HG02798 (cell line): ENCODE measurements around the gene MBNL1.

Source experiments
- ATAC-seq: cut with Tn5 transposase; IDR thresholded peaks from one replicate; pipeline ENCODE4 v1.9.1; 2021; ENCODE audit warnings: mild to moderate bottlenecking; ENCODE audit not compliant: unreplicated experiment, poor library complexity

The MBNL1 gene

DNA sequence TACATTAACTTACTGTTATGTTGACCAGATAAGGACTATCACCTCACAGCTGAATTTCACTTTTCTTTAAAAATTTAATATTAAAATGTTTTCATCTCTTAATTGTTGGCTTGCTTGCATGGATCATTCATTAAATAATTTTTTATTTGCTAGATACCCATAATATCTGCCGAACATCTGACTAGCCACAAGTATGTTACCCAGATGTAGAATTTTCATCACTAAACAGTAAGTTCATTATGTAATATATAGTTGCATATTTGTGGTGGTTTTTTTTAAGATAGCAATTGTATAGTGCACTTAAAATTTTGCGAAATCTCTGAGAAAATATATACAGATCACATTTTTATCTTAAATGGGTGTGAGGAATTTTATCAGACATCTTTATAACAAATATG is 190.4 kb downstream of the MBNL1 start:
- ATAC-seq: no peak

GRCh38 chr3:152459572-152459971 is 190.8 kb downstream of the MBNL1 start:
- no peak for ATAC-seq

- ATAC-seq: no peak
These were observed 192.2 kb downstream of the MBNL1 start for GRCh38 chr3:152460936-152461335.

GRCh38 chr3:152461460-152461859 is 192.7 kb downstream of the MBNL1 start:
- ATAC-seq: no peak

DNA sequence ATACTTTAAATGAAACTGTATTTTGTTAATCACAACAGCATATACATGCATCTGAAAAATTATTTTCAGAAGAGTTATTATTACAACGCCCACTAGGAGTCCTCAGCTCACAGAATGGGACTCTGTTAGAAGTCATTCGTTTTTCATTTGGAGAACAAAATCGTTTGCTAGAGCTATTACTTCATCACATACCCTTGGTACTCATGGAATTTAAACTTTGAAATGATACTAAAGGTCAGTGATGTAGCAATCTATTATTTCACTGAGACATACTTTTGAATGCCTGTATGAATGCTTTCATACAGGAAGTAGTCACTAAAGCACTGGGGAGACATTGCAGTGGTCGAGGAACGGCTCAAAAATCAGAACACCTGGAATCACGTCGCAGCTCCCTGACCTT is 198.1 kb downstream of the MBNL1 start:
- no peak for ATAC-seq

DNA sequence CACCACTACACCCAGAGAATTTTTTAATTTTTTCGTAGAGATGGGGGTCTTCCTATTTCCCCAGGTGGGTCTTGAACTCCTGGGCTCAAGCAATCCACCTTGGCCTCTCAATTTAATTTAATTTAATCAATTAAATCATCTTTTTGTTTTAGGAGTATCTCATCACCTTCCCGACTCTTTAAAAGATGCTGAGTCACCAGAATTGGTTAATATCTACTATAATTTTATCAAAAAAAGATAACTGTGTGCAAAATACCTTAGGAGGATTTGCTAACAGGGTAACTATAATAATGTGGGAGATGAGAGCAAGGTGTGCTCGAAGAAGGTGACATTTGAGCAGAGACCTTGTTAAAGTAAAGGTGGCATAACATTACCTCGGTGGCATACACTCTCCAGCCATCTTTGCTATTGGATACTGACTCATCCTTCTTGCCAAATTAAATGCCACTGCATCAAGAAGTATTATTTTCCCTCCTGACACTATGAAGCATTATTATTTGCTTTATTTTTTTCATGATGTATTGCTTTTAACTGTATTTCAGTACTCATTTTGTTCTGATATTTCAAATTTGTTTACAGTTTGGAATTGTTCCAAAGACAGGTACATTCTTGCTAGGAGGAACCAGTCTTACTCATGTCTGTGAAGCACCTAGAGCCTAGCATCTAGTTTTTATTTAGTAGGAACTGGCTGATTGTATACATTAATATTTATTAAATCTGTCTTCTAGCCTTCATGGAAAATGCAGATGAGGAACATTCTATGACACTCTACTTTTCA is 200.7 kb downstream of the MBNL1 start:
- ATAC-seq: no peak

DNA sequence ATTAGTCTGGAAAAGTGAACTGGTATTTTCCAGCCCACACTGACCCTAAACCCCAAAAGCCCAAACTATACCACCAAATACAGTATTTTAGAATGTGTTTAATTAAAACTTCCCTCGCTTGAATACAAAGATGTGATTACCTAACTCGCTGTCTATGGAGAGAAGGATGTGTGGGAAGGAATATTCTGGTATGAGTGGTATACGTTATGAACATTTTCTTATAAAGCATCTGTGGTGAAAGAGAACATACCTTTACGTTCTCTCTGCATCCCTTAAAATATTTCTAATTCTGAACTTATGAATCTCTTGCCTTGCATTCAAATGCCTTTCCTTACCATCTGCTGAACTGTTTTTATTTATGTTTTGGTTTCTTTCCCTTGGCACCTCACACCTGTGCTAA is 201.4 kb downstream of the MBNL1 start:
- ATAC-seq: no peak

GRCh38 chr3:152470893-152471292 is 202.2 kb downstream of the MBNL1 start:
- ATAC-seq: no peak

- ATAC-seq: peak; percentile 76
These were observed 203.3 kb downstream of the MBNL1 start for GRCh38 chr3:152471814-152472671.

DNA sequence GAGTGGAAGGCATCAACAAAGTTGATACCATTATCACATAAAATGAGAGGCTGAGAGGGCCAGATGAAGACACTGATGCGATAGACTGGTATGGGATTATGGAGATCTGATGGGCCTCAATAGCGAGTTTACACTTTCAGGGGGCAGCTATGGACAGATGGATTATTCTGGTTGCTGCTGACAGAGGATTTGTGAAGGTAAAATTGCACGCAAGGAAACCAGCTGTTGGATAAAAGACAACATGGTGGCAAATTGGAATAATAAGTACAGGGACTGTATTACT is 203.9 kb downstream of the MBNL1 start:
- ATAC-seq: no peak

- ATAC-seq: peak; percentile 69
These were observed 205.9 kb downstream of the MBNL1 start for GRCh38 chr3:152474585-152474984.

DNA sequence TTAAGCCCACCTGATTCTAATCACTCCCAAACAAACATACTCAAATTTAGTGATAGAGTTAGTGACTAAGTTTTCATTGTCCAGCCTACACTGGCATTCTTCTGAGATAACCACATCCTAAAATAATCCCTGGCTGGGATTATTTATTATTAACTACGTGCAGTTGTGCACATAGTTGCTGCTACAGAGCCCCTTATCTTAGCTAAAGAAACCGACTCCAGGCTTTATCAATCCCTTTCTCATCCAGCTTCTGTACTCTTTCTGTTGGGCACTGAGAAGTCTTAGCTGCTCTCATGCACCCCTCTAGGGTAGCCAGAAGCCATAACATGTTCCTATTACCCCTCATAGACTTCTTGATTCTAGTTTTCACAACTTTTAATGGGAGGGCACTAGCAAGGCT is 208.7 kb downstream of the MBNL1 start:
- ATAC-seq: no peak

- peak; percentile 92 for ATAC-seq
These were observed 211.7 kb downstream of the MBNL1 start for GRCh38 chr3:152480282-152480953.

- no peak for ATAC-seq
These were observed 217.6 kb downstream of the MBNL1 start for GRCh38 chr3:152486364-152486763.

DNA sequence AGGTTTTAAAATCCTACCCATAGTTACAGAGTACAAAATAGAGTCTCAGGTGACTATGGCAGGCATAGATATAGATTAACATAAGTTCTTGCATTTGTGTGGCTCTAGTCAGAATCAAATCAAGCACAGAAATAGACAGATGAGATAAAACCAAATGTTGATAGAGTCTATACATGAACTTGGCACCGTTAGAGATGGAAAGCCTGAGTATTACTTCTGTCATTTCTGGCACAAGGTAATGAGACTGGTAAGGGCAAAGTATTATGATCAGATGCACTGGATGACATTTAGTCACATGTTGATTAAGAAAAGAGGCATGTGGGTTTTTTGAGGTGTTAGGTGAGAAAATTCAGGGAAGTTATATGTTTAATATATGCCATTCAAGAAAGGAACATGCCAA is 219.7 kb downstream of the MBNL1 start:
- ATAC-seq: no peak

- ATAC-seq: peak; percentile 58
These were observed 223.2 kb downstream of the MBNL1 start for GRCh38 chr3:152491922-152492321.

- no peak for ATAC-seq
These were observed 227.6 kb downstream of the MBNL1 start for GRCh38 chr3:152496286-152496685.

- peak; percentile 69 for ATAC-seq
These were observed 228.0 kb downstream of the MBNL1 start for GRCh38 chr3:152496716-152497115.

- no peak for ATAC-seq
These were observed 228.7 kb downstream of the MBNL1 start for GRCh38 chr3:152497457-152497856.

GRCh38 chr3:152497890-152498289 is 229.2 kb downstream of the MBNL1 start:
- no peak for ATAC-seq

GRCh38 chr3:152499791-152500385 is 231.2 kb downstream of the MBNL1 start:
- no peak for ATAC-seq
